ENCODE measurements around the gene TAL1. TPM values are rescaled to one million over a fixed set of nuclear protein-coding genes. Genes with fewer than 3 reads are reported as not detected.
"Not testable (repeated sequence)": the region's sequence is repeated elsewhere in the genome, so short reads cannot be mapped to it uniquely, and the experiment has no call there.

TAL1 gene
- not detected in 2 replicates for total RNA-seq

- intact Hi-C loops (cut with micrococcal nuclease), result no loop called here
Measured at GRCh38 chr1:47232187-47232874, at the start of gene TAL1. TAL1 (minus strand) TSS chr1:47232225; CDS start chr1:47225888, 6,337 bp downstream.

DNA sequence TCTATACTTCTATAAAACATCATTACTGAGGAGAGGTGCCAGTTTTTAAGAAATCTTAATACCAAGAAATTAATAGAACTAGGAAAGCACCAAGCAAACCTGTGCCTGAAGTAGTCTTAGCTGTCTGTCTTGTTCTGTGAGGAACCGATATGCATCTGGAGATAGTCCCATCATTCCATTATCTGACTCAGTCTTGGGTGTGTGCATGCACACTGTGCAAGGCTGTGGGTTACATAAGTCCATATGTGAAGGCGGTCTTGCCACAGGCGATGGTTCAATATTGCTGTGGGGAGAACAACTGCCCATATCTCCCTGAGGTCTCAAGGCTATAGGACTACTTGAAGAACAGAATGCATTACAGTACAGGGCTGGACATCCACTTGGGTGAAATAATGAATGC lies 48.1 kb upstream of the TAL1 start:
- intact Hi-C loops (cut with micrococcal nuclease), result no loop called here

- intact Hi-C loops (cut with micrococcal nuclease), result no loop called here
Measured at GRCh38 chr1:47276850-47277249, 44.8 kb upstream of the TAL1 start.

DNA sequence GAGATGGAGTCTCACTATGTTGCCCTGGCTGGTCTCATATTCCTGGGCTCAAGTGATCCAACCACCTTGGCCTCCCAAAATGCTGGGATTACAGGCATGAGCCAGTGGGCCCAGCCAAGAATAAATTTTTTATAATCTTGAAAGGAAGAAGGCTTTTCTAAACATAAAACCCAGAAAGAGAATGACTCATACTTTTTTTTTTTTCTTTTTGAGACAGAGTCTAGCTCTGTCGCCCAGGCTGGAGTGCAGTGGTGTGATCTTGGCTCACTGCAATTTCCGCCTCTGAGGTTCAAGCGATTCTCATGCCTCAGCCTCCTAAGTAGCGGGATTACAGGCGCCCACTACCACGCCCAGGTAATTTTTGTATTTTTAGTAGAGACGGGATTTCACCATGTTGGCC lies 43.8 kb upstream of the TAL1 start:
- intact Hi-C loops (cut with micrococcal nuclease), result not testable (repeated sequence)

- intact Hi-C loops (cut with micrococcal nuclease), result not testable (repeated sequence)
Measured at GRCh38 chr1:47265529-47265928, 33.5 kb upstream of the TAL1 start.

GRCh38 chr1:47262787-47263413 lies 30.9 kb upstream of the TAL1 start:
- intact Hi-C loops (cut with micrococcal nuclease), result loop anchor here (1.0 to 5.0 kb wide), 2 partner anchors 70 to 86 kb away; no protein-coding TSS in a partner anchor

DNA sequence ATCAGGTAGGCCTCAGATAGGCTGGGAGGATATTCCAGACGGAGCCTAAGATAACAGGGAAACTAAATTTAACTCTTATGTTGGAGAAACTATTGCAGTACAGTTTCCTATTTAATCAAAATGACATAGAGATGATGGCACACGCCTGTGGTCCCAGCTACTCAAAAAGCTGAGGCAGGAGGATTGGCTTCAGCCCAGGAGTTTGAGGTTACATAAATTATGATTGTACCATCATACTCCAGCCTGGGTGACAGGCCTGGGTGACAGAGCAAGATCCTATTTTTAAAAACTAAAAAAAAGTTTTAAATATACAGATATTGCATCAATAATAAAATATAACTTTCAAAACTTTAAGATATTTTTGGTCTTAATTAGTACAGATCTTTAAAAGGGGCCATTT lies 25.2 kb upstream of the TAL1 start:
- intact Hi-C loops (cut with micrococcal nuclease), result no loop called here

DNA sequence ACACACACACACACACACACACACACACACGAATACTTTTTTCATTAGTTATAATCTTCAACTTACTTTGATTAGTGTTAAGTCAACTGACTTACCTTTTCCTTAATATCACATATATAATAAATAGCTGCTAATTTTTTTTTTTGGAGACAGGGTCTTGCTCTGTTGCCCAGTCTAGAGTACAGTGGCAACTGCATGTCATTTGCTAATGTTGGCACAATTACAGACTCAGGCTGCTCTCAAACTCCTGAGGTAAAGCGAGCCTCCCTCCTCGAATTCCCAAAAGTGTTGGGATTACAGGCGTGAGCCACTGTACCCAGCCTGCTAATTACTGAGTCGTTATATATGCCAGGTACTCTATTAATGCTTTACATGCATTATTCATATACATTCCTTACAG lies 20.8 kb upstream of the TAL1 start:
- intact Hi-C loops (cut with micrococcal nuclease), result no loop called here

GRCh38 chr1:47252369-47252768 lies 20.3 kb upstream of the TAL1 start:
- intact Hi-C loops (cut with micrococcal nuclease), result no loop called here

DNA sequence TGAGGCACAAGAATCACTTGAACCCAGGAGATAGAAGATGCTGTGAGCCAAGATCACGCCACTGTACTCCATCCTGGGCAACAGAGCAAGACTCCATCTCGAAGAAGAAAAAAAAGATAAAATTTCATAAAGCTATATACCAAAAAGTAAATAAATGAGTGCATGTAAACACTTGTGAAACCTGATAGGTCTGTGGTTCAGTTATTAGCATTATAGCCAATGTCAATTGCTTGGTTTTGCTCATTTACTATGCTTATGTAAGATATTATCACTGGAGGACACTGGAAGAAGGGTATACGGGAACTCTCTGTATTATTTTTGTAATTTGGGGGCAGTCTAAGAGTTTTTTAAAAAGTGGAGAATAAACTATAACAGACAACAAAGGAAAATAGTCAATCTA lies 17.7 kb upstream of the TAL1 start:
- intact Hi-C loops (cut with micrococcal nuclease), result no loop called here

GRCh38 chr1:47244339-47244862 lies 12.4 kb upstream of the TAL1 start:
- intact Hi-C loops (cut with micrococcal nuclease), result no loop called here

DNA sequence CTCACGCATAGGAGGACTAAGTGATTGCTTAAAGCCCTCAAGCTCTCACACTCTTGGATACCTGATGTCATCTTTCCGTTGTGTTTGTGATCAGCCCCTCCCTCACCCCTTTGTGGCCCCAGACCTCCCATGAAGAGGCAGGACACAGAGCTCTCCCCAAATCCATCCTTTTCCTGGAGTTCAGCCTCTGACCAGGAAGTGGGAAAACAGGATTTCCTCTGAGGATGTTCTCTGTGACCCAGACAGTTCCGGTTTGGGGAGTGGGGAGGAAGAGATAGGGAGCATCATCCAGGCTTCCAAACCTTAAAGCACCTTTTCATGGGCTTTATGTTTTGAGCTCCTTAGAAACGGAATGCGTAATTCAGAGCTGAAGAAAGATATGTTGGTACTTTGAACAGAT lies 11.9 kb upstream of the TAL1 start:
- intact Hi-C loops (cut with micrococcal nuclease), result no loop called here

DNA sequence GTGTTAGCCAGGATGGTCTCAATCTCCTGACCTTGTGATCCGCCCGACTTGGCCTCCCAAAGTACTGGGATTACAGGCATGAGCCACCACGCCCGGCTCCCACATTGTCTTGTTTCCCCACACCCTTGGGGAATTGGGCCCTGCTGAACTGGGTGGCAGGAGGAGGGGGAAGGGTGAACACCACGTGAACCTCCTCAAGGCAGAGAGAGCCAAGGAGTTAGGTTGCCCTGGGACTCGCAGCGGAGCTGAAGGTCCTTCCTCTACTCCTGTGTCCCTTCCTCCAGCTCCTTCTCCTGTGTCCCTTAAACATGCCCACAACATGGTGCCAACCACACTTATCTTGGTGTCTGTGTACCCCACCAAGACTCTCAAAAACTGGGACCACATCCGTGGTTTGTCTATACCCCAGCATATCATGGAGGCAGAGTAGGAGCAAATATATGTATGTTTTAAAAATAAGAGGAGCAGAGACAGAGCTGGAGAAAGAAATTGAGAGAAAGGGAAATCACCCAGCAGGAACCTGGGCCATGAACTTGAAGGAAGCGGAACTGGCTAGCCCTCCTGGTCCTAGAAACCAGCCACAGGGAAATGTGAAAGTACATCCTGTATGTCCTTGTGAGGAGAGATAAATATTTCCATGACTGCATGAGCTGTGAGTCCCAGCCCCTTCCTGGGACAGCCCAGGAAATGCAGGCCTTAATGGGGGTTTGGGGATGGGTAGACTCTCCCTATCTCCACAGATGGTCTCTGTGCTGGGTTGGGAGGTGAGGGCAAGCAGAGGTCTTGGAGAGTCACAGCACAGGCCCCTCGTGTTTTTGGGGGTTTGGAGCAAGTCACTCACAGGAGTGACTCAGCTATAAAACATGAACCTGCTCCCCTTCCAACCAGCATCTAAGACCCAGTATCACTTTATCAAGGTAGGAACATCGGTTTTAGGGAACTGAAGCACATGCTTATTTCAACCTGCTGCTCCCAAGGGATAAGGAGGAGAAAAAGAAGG lies 9.4 kb upstream of the TAL1 start:
- intact Hi-C loops (cut with micrococcal nuclease), result no loop called here

- intact Hi-C loops (cut with micrococcal nuclease), result no loop called here
Measured at GRCh38 chr1:47238935-47239592, 7.0 kb upstream of the TAL1 start.

- intact Hi-C loops (cut with micrococcal nuclease), result no loop called here
Measured at GRCh38 chr1:47235806-47236205, 3.8 kb upstream of the TAL1 start.

GRCh38 chr1:47235241-47235681 lies 3.2 kb upstream of the TAL1 start:
- intact Hi-C loops (cut with micrococcal nuclease), result no loop called here

- intact Hi-C loops (cut with micrococcal nuclease), result no loop called here
Measured at GRCh38 chr1:47233186-47233585, 1.2 kb upstream of the TAL1 start.

- intact Hi-C loops (cut with micrococcal nuclease), result no loop called here
Measured at GRCh38 chr1:47231301-47232186, 481 bp downstream of the TAL1 start.

GRCh38 chr1:47230692-47231300 lies 1.2 kb downstream of the TAL1 start:
- intact Hi-C loops (cut with micrococcal nuclease), result no loop called here
